ENCODE results near the gene MST1R.
"Not testable (repeated sequence)": the region's sequence is repeated elsewhere in the genome, so short reads cannot be mapped to it uniquely, and the experiment has no call there.

Gene MST1R

GRCh38 chr3:49908373-49909199 lies 4.9 kb upstream of the MST1R start:
- Histone ChIP-seq H3K27me3 (replicated peaks; ENCODE audit: control insufficient read depth, insufficient read depth, low read length) (no peaks in the 10 kb centered on the region), H3K36me3 (ENCODE audit: control insufficient read depth, insufficient read depth, low read length) (peaks cover 16% of the 10 kb centered on the region), H3K4me3 (replicated peaks; ENCODE audit: low read depth, low read length) (no peak overlapping the region)
- DNase-seq (ENCODE audit: extremely low read depth, insufficient read length) = no peak
- TF ChIP-seq CTCF (IDR thresholded peaks at IDR 0.05; ENCODE audit: insufficient read depth, low read length, poor library complexity, severe bottlenecking) = no peak

GRCh38 chr3:49906073-49906743 lies 2.5 kb upstream of the MST1R start:
- peak; percentile 58 for TF ChIP-seq CTCF (IDR thresholded peaks at IDR 0.05; ENCODE audit: insufficient read depth, low read length, poor library complexity, severe bottlenecking)
- Histone ChIP-seq H3K27me3 (replicated peaks; ENCODE audit: control insufficient read depth, insufficient read depth, low read length) (no peaks in the 10 kb centered on the region), H3K4me3 (replicated peaks; ENCODE audit: low read depth, low read length) (peak overlapping the region; percentile 16; the same call in 1 of the 2 replicates), H3K36me3 (ENCODE audit: control insufficient read depth, insufficient read depth, low read length) (peaks cover 11% of the 10 kb centered on the region)
- DNase-seq (ENCODE audit: extremely low read depth, insufficient read length) = peak; percentile 55

- not testable (repeated sequence) for DNase-seq (ENCODE audit: extremely low read depth, insufficient read length); H3K27me3 ChIP-seq (replicated peaks; ENCODE audit: control insufficient read depth, insufficient read depth, low read length); H3K36me3 ChIP-seq (ENCODE audit: control insufficient read depth, insufficient read depth, low read length); H3K4me3 ChIP-seq (replicated peaks; ENCODE audit: low read depth, low read length)
These were observed 775 bp upstream of the MST1R start for GRCh38 chr3:49904448-49904847.

- TF ChIP-seq CTCF (IDR thresholded peaks at IDR 0.05; ENCODE audit: insufficient read depth, low read length, poor library complexity, severe bottlenecking) = no peak
- no peaks in the 10 kb centered on the region for H3K36me3 ChIP-seq (ENCODE audit: control insufficient read depth, insufficient read depth, low read length)
- H3K27me3 ChIP-seq (replicated peaks; ENCODE audit: control insufficient read depth, insufficient read depth, low read length) = no peaks in the 10 kb centered on the region
- no peak for DNase-seq (ENCODE audit: extremely low read depth, insufficient read length)
- H3K4me3 ChIP-seq (replicated peaks; ENCODE audit: low read depth, low read length) = no peak overlapping the region
These were observed 945 bp downstream of the MST1R start for GRCh38 chr3:49902511-49903345.

- no peak overlapping the region for H3K4me3 ChIP-seq (replicated peaks; ENCODE audit: low read depth, low read length)
- no peaks in the 10 kb centered on the region for H3K27me3 ChIP-seq (replicated peaks; ENCODE audit: control insufficient read depth, insufficient read depth, low read length)
- TF ChIP-seq CTCF (IDR thresholded peaks at IDR 0.05; ENCODE audit: insufficient read depth, low read length, poor library complexity, severe bottlenecking) = no peak
- no peaks in the 10 kb centered on the region for H3K36me3 ChIP-seq (ENCODE audit: control insufficient read depth, insufficient read depth, low read length)
- DNase-seq (ENCODE audit: extremely low read depth, insufficient read length) = no peak
These were observed 2.0 kb downstream of the MST1R start for GRCh38 chr3:49901366-49902339.
